HepG2 (cell line): ENCODE measurements around the gene BNIP1.

Experiments used
- EP300 ChIP-seq, 3 experiments: sonication (generic) in 1 of 3; formaldehyde crosslinking in 1 of 3; IDR thresholded peaks; 2 replicates each; pipeline versions ENCODE4 v1.5.1 to v1.6.1; 2011 to 2020; ENCODE audit warnings: low read depth in 2 of 3, low read length in 2 of 3, borderline replicate concordance in 1 of 3, improper control_type of control experiment in 1 of 3, mild to moderate bottlenecking in 1 of 3, missing genetic modification reagents in 1 of 3, moderate library complexity in 1 of 3
- NFYC ChIP-seq: IDR thresholded peaks from 2 replicates; pipeline ENCODE4 v1.6.1; 2016; ENCODE audit warnings: missing genetic modification reagents, missing compliant biosample characterization
- POLR2AphosphoS5 ChIP-seq: IDR thresholded peaks from 2 replicates; pipeline ENCODE4 v1.6.1; 2012; ENCODE audit warnings: low read depth, low read length
- POLR2G ChIP-seq: fragments of 200-400 bp; formaldehyde crosslinking; IDR thresholded peaks from 2 replicates; pipeline ENCODE4 v1.6.1; 2018; ENCODE audit warnings: mild to moderate bottlenecking, low read depth, low read length, moderate library complexity
- PRPF4 ChIP-seq: fragments of 200-400 bp; formaldehyde crosslinking; IDR thresholded peaks from 2 replicates; pipeline ENCODE4 v1.6.1; 2016; ENCODE audit warnings: low read length, low read depth; ENCODE audit not compliant: poor library complexity, severe bottlenecking
- ZBTB4 ChIP-seq: sonication (generic); formaldehyde crosslinking; IDR thresholded peaks from 2 replicates; pipeline ENCODE4 v1.4.0; 2020; ENCODE audit warnings: missing genetic modification reagents, mild to moderate bottlenecking, borderline replicate concordance

GRCh38 chr5:173196133-173196952 lies 52.0 kb downstream of the BNIP1 start:
- TF ChIP-seq EP300 (IDR thresholded peaks at IDR 0.05; ENCODE audit: low read depth in 2 of 2, low read length in 2 of 2) (peak in 1 of 2 experiments; percentile 17; a peak in 1 of 4 replicates), EP300 (CRISPR knock-in tag; IDR thresholded peaks at IDR 0.05; ENCODE audit: borderline replicate concordance) (no peak), ZBTB4 (CRISPR knock-in tag) (no peak), PRPF4 (no peak), POLR2AphosphoS5 (no peak), POLR2G (no peak), NFYC (CRISPR knock-in tag) (no peak)
